GM12878 (cell line): Measurements from ENCODE around the gene SSH2. TPM values are rescaled to one million over a fixed set of nuclear protein-coding genes. Genes with fewer than 3 reads are reported as not detected.
"Not testable (repeated sequence)": the region's sequence is repeated elsewhere in the genome, so short reads cannot be mapped to it uniquely, and the experiment has no call there.

ENCODE experiments used
- ATAC-seq: fragments of 200-7000 bp; cut with Tn5 transposase; 3 replicates; pipeline ENCODE4 v1.9.1; 2020; ENCODE audit warnings: mild to moderate bottlenecking, moderate library complexity
- BruUV-seq: library from RNA; stranded (reverse); fragments of 400-500 nt; replicated peaks from 2 replicates; lab custom pipeline; 2021; lab: Mats Ljungman, UMichigan
- CTCF ChIA-PET: fragments of 300-600 bp; sonication (Branson Sonifier 250); formaldehyde crosslinking; extraction: SDS; loops from one replicate; lab custom pipeline; 2021; ENCODE audit warnings: inconsistent platforms; lab: Yijun Ruan, JAX
- POLR2A ChIA-PET: fragments of 350-600 bp; formaldehyde crosslinking; extraction: SDS; loops from one replicate; lab custom pipeline; 2021; ENCODE audit warnings: inconsistent platforms; lab: Charles Lee
- RAD21 ChIA-PET: fragments of 300-600 bp; sonication (Branson Sonifier 250); formaldehyde crosslinking; loops from one replicate; lab custom pipeline; 2023; ENCODE audit warnings: antibody characterized with exemption; ENCODE audit not compliant: unreplicated experiment; lab: Charles Lee
- SMC1A ChIA-PET: fragments of 300-600 bp; sonication (Branson Sonifier 250); formaldehyde crosslinking; loops from one replicate; lab custom pipeline; 2023; ENCODE audit not compliant: unreplicated experiment, uncharacterized antibody; lab: Charles Lee
- DNase-seq: peaks from one replicate; pipeline ENCODE4 v3.0.0-alpha.2; 2011; ENCODE audit warnings: low read depth, low spot score
- FAIRE-seq: peaks from 3 replicates; lab custom pipeline; 2011; peaks lifted over from hg19 to GRCh38; lab: Jason Lieb, UNC
- H2AFZ ChIP-seq: 2 replicates; pipeline ENCODE4 v1.6.0; 2011; ENCODE audit warnings: low read depth, low read length, control low read depth; ENCODE audit not compliant: control insufficient read depth
- H3K27ac ChIP-seq: 2 replicates; pipeline ENCODE4 v1.5.1; 2011; ENCODE audit warnings: control low read depth; ENCODE audit not compliant: control insufficient read depth, insufficient read depth
- H3K27me3 ChIP-seq, 2 experiments: replicated peaks in 1 of 2; 2 replicates each; pipeline versions ENCODE4 v1.6.0 to v1.6.1; 2011; ENCODE audit warnings: low read length in 1 of 2; ENCODE audit not compliant: control insufficient read depth in 2 of 2, insufficient read depth in 2 of 2
- H3K36me3 ChIP-seq, 2 experiments: 2 replicates each; pipeline ENCODE4 v1.5.1; 2011; ENCODE audit warnings: low read length in 1 of 2; ENCODE audit not compliant: control insufficient read depth in 2 of 2, insufficient read depth in 2 of 2
- H3K4me1 ChIP-seq: 2 replicates; pipeline ENCODE4 v1.6.1; 2011; ENCODE audit warnings: mild to moderate bottlenecking, low read length, moderate library complexity, mixed read lengths; ENCODE audit not compliant: control insufficient read depth, insufficient read depth
- H3K4me2 ChIP-seq: 2 replicates; pipeline ENCODE4 v1.6.0; 2011; ENCODE audit warnings: control low read depth; ENCODE audit not compliant: control insufficient read depth, insufficient read depth
- H3K4me3 ChIP-seq: fragments of 200-600 bp; sonication (generic); 2 replicates; pipeline ENCODE4 v1.5.1; 2016
- H3K79me2 ChIP-seq: 2 replicates; pipeline ENCODE4 v1.6.0; 2011; ENCODE audit warnings: low read length; ENCODE audit not compliant: control insufficient read depth, insufficient read depth
- H3K9ac ChIP-seq: 2 replicates; pipeline ENCODE4 v1.8.0; 2011; ENCODE audit warnings: low read length, control low read depth, mixed read lengths; ENCODE audit not compliant: control insufficient read depth, insufficient read depth
- H3K9me3 ChIP-seq: replicated peaks from 3 replicates; pipeline ENCODE4 v1.5.1; 2011; ENCODE audit warnings: mild to moderate bottlenecking, low read length; ENCODE audit not compliant: control insufficient read depth, insufficient read depth
- H4K20me1 ChIP-seq: 2 replicates; pipeline ENCODE4 v1.6.0; 2011; ENCODE audit not compliant: control insufficient read depth, insufficient read depth
- NKRF ChIP-seq: fragments of 450-650 bp; conservative IDR thresholded peaks from 2 replicates; pipeline ENCODE4 v1.6.1; 2017; ENCODE audit warnings: mild to moderate bottlenecking, moderate library complexity
- WGBS: methylation state at CpG from one replicate; pipeline ENCODE4 v1.1.6; 2016; ENCODE audit warnings: low lambda C conversion rate; ENCODE audit not compliant: insufficient replicate concordance, insufficient coverage; ENCODE audit errors: missing lambda C conversion rate; 5-methylcytosine and 5-hydroxymethylcytosine counted together
- in situ Hi-C: fragments of 300-500 bp; cut with MboI; formaldehyde crosslinking; loops from 9 replicates; pipeline ENCODE4 v1.14.3; 2018; ENCODE audit warnings: mixed read lengths
- intact Hi-C: fragments of 100-400 bp; cut with micrococcal nuclease; formaldehyde crosslinking; loops from one replicate; pipeline ENCODE4 v1.14.2; 2022; ENCODE audit not compliant: unreplicated experiment
- polyA plus RNA-seq, 11 experiments: library from polyadenylated mRNA; depleted of rRNA in 4 of 11; unstranded in 6 of 11; stranded (reverse) in 5 of 11; fragments of >200 nt; fragmentation: Nextera tagmentation in 4 of 11; fragmentation: Illumina TruSeq in 1 of 11; extraction: Ambion mirVana in 4 of 11; extraction: Trizol in 1 of 11; gene quantifications; 1 replicate in 1 of 11; 2 replicates in 10 of 11; pipeline versions ENCODE4 v1.2.1 to v1.2.3, GENCODE V29; 2011 to 2016; ENCODE audit warnings: inconsistent platforms in 2 of 11, missing spikeins in 2 of 11, low read depth in 1 of 11
- total RNA-seq, 4 experiments: library from RNA; depleted of rRNA in 3 of 4; stranded (reverse); fragments of >200 nt in 3 of 4; fragmentation: Illumina TruSeq in 1 of 4; extraction: Trizol in 1 of 4; gene quantifications; 2 replicates each; pipeline versions ENCODE4 v1.2.1 to v1.2.3, GENCODE V29; 2013 to 2021

The SSH2 gene
- total and polyA plus RNA-seq, 10 of the 15 experiments (the other 5 are each of a cell fraction or from before 2014, with no cell fraction given): 9.3 to 65.9 (median 34.0) TPM

- TF ChIP-seq NKRF: no peak
Measured at GRCh38 chr17:29726715-29727252, 203.2 kb downstream of the SSH2 start (continued).

- ChIA-PET POLR2A (interaction anchor here (0.6 to 1.2 kb wide), 4 partner anchors 11 to 32 kb away, joined by 4 to 7 read pairs (median 6); no protein-coding TSS in a partner anchor), CTCF (interaction anchor here (5.0 kb wide), 1 partner anchor 31 kb away, joined by 39 read pairs; no protein-coding TSS in a partner anchor), SMC1A (interaction anchor here (3.7 to 10.9 kb wide), 4 partner anchors 20 to 53 kb away, joined by 25 to 297 read pairs (median 39); no protein-coding TSS in a partner anchor), RAD21 (interaction anchor here (5.1 to 5.4 kb wide), 2 partner anchors 19 to 32 kb away, joined by 141 to 144 read pairs; no protein-coding TSS in a partner anchor)
- Histone ChIP-seq H3K79me2 (peaks cover 69% of the 10 kb centered on the region), H3K4me1 (peaks cover 52% of the 10 kb centered on the region), H3K27ac (peak overlapping the region; percentile 15; the same call in 1 of the 2 replicates)
- FAIRE-seq, H3K9me3 ChIP-seq, H3K4me2 ChIP-seq, DNase-seq, ATAC-seq, H2AFZ ChIP-seq, intact Hi-C loops, H3K36me3 ChIP-seq, BruUV-seq, H4K20me1 ChIP-seq, H3K27me3 ChIP-seq, in situ Hi-C loops, H3K4me3 ChIP-seq, H3K9ac ChIP-seq: not testable (repeated sequence)
- 100% methylated on average over 1 of the region's 1 CpG for WGBS
Measured at GRCh38 chr17:29725408-29725807, 204.6 kb downstream of the SSH2 start.
